ENCODE measurements around the gene PPL.

DNA sequence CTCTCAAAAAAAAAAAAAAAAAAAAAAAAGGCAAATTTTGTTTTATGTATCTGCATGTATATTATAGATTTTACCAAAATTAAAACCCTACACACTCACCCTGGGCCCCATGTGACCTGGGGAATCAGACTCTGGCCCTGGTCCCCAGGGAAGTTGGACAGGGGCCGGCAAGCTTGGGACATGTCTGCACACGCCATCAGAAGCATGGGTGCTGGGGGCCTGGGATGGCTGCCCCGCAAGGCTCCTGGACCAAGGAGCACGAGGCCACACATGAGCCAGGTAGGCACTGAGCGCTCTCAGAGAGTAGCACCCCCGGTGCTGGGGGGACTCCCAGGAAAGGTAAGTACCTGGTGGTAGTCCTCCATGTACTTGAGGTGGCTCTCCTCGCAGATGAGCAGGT lies 39.6 kb downstream of the PPL start:
- TF ChIP-seq EZH2 (IDR thresholded peaks at IDR 0.05) = no peak
- no peak for TF ChIP-seq FOXP2 (optimal IDR thresholded peaks at IDR 0.05; ENCODE audit: control extremely low read depth, extremely low read length, insufficient read depth)

Data from SK-N-MC (cell line).